PC-3 (cell line): Measurements from ENCODE around the gene LAMA5.

ENCODE experiments used
- CTCF ChIP-seq: fragments of 300-600 bp; sonication (generic); conservative IDR thresholded peaks from 2 replicates; pipeline ENCODE4 v1.5.1; 2017; ENCODE audit warnings: antibody characterized with exemption, low read depth, mild to moderate bottlenecking, low read length
- EZH2 ChIP-seq: fragments of 300-600 bp; sonication (generic); IDR thresholded peaks from one replicate; pipeline ENCODE4 v1.6.1; 2017; ENCODE audit warnings: antibody characterized with exemption, mild to moderate bottlenecking, low read length; ENCODE audit not compliant: unreplicated experiment

- TF ChIP-seq EZH2 (no peak), CTCF (no peak)
These were observed 40.9 kb upstream of the LAMA5 start for GRCh38 chr20:62408055-62408454.
